WTC11 (cell line): Measurements from ENCODE around the gene ZFHX3. TPM values are rescaled to one million over a fixed set of nuclear protein-coding genes. Genes with fewer than 3 reads are reported as not detected.

Source experiments
- ATAC-seq: fragments of 200-7000 bp; cut with Tn5 transposase; 2 replicates; pipeline ENCODE4 v1.10.0; 2021; ENCODE audit warnings: mild to moderate bottlenecking, moderate library complexity
- CTCF ChIA-PET: fragments of 300-600 bp; sonication (Branson Sonifier 250); formaldehyde crosslinking; loops from one replicate; lab custom pipeline; 2021; ENCODE audit warnings: antibody characterized with exemption; lab: Charles Lee
- POLR2A ChIA-PET: fragments of 350-600 bp; sonication (Branson Sonifier 250); formaldehyde crosslinking; loops from one replicate; lab custom pipeline; 2021; ENCODE audit warnings: antibody characterized with exemption; lab: Charles Lee
- DNase-seq: peaks from one replicate; pipeline ENCODE4 v3.0.0; 2021; ENCODE audit warnings: low spot score
- H3K27ac Mint-ChIP-seq: 2 replicates; pipeline ENCODE4 v1.8.0; 2021; ENCODE audit warnings: mixed read lengths
- H3K27me3 Mint-ChIP-seq: 2 replicates; pipeline ENCODE4 v1.8.0; 2021; ENCODE audit warnings: low read depth, mild to moderate bottlenecking, moderate library complexity, mixed read lengths
- H3K36me3 Mint-ChIP-seq: 2 replicates; pipeline ENCODE4 v1.8.0; 2021; ENCODE audit warnings: mixed read lengths
- H3K4me1 Mint-ChIP-seq: 2 replicates; pipeline ENCODE4 v1.8.0; 2022; ENCODE audit warnings: mixed read lengths
- H3K4me3 Mint-ChIP-seq: 2 replicates; pipeline ENCODE4 v1.8.0; 2021; ENCODE audit warnings: mild to moderate bottlenecking, moderate library complexity, mixed read lengths
- H3K9me3 Mint-ChIP-seq: 2 replicates; pipeline ENCODE4 v1.8.0; 2021; ENCODE audit warnings: mixed read lengths
- ETV6 ChIP-seq: sonication (generic); formaldehyde crosslinking; IDR thresholded peaks from 2 replicates; pipeline ENCODE4 v1.8.1; 2022; ENCODE audit warnings: mild to moderate bottlenecking, missing genetic modification reagents
- FOXJ3 ChIP-seq: sonication (generic); formaldehyde crosslinking; IDR thresholded peaks from 2 replicates; pipeline ENCODE4 v1.9.0; 2021; ENCODE audit warnings: missing genetic modification reagents, mild to moderate bottlenecking, borderline replicate concordance
- GABPB1 ChIP-seq: sonication (generic); formaldehyde crosslinking; IDR thresholded peaks from 2 replicates; pipeline ENCODE4 v1.8.1; 2023; ENCODE audit warnings: mild to moderate bottlenecking, missing genetic modification reagents
- GRHL2 ChIP-seq: fragments of 250-450 bp; sonication (Bioruptor Pico); IDR thresholded peaks from 2 replicates; pipeline ENCODE4 v1.8.0; 2022; ENCODE audit warnings: mild to moderate bottlenecking, moderate library complexity; ENCODE audit not compliant: insufficient replicate concordance, severe bottlenecking
- HMGA2 ChIP-seq: fragments of 250-450 bp; sonication (Bioruptor Pico); IDR thresholded peaks from 2 replicates; pipeline ENCODE4 v1.4.0; 2021; ENCODE audit warnings: mild to moderate bottlenecking, moderate library complexity
- MXD4 ChIP-seq: fragments of 250-450 bp; sonication (Bioruptor Pico); IDR thresholded peaks from 2 replicates; pipeline ENCODE4 v1.8.0; 2021; ENCODE audit warnings: mild to moderate bottlenecking, moderate library complexity, borderline replicate concordance
- NFE2L1 ChIP-seq: sonication (generic); formaldehyde crosslinking; IDR thresholded peaks from 2 replicates; pipeline ENCODE4 v1.8.1; 2023; ENCODE audit warnings: missing genetic modification reagents
- NR1H2 ChIP-seq: sonication (generic); formaldehyde crosslinking; IDR thresholded peaks from 2 replicates; pipeline ENCODE4 v1.9.0; 2021; ENCODE audit warnings: mild to moderate bottlenecking, moderate library complexity, missing genetic modification reagents
- NR3C1 ChIP-seq: sonication (generic); formaldehyde crosslinking; conservative IDR thresholded peaks from 2 replicates; pipeline ENCODE4 v1.8.1; 2023; ENCODE audit warnings: low read depth, mild to moderate bottlenecking, missing genetic modification reagents
- OVOL2 ChIP-seq: fragments of 250-450 bp; sonication (Bioruptor Pico); IDR thresholded peaks from 2 replicates; pipeline ENCODE4 v1.9.0; 2021; ENCODE audit warnings: mild to moderate bottlenecking, borderline replicate concordance
- SP1 ChIP-seq: sonication (generic); formaldehyde crosslinking; conservative IDR thresholded peaks from 2 replicates; pipeline ENCODE4 v1.8.1; 2022; ENCODE audit warnings: missing genetic modification reagents
- TEAD4 ChIP-seq: sonication (generic); formaldehyde crosslinking; IDR thresholded peaks from 2 replicates; pipeline ENCODE4 v1.8.0; 2022; ENCODE audit warnings: mild to moderate bottlenecking, missing genetic modification reagents
- ZNF423 ChIP-seq: fragments of 250-450 bp; sonication (Bioruptor Pico); IDR thresholded peaks from 2 replicates; pipeline ENCODE4 v2.1.2; 2022; ENCODE audit warnings: mild to moderate bottlenecking, moderate library complexity
- ZNF671 ChIP-seq: fragments of 250-450 bp; sonication (Bioruptor Pico); IDR thresholded peaks from 2 replicates; pipeline ENCODE4 v1.8.0; 2021; ENCODE audit warnings: mild to moderate bottlenecking
- total RNA-seq: library from RNA; stranded (reverse); gene quantifications from 3 replicates; pipeline ENCODE4 v1.2.3, GENCODE V29; 2021
- TF ChIP-seq, protein P1 (sequence below): fragments of 200-600 bp; IDR thresholded peaks from 2 replicates; pipeline ENCODE4 v1.8.0; 2022; ENCODE audit warnings: antibody characterized with exemption
- TF ChIP-seq, protein P2 (sequence below): fragments of 250-450 bp; sonication (Bioruptor Pico); IDR thresholded peaks from 2 replicates; pipeline ENCODE4 v1.9.0; 2021; ENCODE audit warnings: mild to moderate bottlenecking
- TF ChIP-seq, protein P3 (sequence below): sonication (generic); formaldehyde crosslinking; IDR thresholded peaks from 2 replicates; pipeline ENCODE4 v1.8.0; 2023; ENCODE audit warnings: mild to moderate bottlenecking, missing genetic modification reagents
- TF ChIP-seq, protein P4 (sequence below): sonication (generic); formaldehyde crosslinking; IDR thresholded peaks from 2 replicates; pipeline ENCODE4 v1.8.1; 2022; ENCODE audit warnings: low read depth, mild to moderate bottlenecking, moderate library complexity, missing genetic modification reagents, borderline replicate concordance
- TF ChIP-seq, protein P5 (sequence below): sonication (generic); formaldehyde crosslinking; IDR thresholded peaks from 2 replicates; pipeline ENCODE4 v1.8.0; 2023; ENCODE audit warnings: missing genetic modification reagents
- TF ChIP-seq, protein P6 (sequence below): sonication (generic); formaldehyde crosslinking; conservative IDR thresholded peaks from 2 replicates; pipeline ENCODE4 v1.8.1; 2022; ENCODE audit warnings: mild to moderate bottlenecking, missing genetic modification reagents
- TF ChIP-seq, protein P7 (sequence below): sonication (generic); formaldehyde crosslinking; IDR thresholded peaks from 2 replicates; pipeline ENCODE4 v1.8.0; 2022; ENCODE audit warnings: mild to moderate bottlenecking, missing genetic modification reagents

ZFHX3 gene
- total RNA-seq, 1 experiment from 2014 or later, result 5.7 TPM

DNA sequence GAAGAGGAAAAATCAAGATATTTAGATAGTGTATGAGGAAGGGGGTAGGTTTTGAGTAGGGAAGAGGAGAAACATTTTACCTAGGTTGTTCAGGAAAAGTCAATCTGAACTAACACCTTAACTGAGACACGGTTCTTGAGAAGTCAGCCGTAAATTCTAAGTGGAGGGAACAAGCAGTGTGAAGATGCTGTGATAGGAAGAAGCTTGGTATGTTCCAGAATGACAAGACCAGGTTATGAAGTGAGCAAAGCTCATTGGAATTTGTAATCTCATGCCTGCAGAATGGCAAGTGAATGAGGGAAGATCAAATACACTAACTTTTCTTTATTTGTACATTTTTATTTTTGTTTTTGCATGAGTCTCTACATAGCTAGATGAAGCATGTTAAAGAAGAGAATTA is 307.6 kb downstream of the ZFHX3 start:
- TF ChIP-seq HMGA2 (CRISPR knock-in tag), result no peak
- no peak for TF ChIP-seq ZNF423
- no peak for TF ChIP-seq TEAD4 (CRISPR knock-in tag)
- TF ChIP-seq, protein P1, sequence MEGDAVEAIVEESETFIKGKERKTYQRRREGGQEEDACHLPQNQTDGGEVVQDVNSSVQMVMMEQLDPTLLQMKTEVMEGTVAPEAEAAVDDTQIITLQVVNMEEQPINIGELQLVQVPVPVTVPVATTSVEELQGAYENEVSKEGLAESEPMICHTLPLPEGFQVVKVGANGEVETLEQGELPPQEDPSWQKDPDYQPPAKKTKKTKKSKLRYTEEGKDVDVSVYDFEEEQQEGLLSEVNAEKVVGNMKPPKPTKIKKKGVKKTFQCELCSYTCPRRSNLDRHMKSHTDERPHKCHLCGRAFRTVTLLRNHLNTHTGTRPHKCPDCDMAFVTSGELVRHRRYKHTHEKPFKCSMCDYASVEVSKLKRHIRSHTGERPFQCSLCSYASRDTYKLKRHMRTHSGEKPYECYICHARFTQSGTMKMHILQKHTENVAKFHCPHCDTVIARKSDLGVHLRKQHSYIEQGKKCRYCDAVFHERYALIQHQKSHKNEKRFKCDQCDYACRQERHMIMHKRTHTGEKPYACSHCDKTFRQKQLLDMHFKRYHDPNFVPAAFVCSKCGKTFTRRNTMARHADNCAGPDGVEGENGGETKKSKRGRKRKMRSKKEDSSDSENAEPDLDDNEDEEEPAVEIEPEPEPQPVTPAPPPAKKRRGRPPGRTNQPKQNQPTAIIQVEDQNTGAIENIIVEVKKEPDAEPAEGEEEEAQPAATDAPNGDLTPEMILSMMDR, result no peak
- no peak for TF ChIP-seq FOXJ3 (CRISPR knock-in tag)
- TF ChIP-seq MXD4 (CRISPR knock-in tag), result no peak
- TF ChIP-seq ETV6 (CRISPR knock-in tag), result no peak
- TF ChIP-seq, protein P2, sequence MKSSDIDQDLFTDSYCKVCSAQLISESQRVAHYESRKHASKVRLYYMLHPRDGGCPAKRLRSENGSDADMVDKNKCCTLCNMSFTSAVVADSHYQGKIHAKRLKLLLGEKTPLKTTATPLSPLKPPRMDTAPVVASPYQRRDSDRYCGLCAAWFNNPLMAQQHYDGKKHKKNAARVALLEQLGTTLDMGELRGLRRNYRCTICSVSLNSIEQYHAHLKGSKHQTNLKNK, result no peak
- TF ChIP-seq, all 79 proteins: peak for 0
- no peak for ATAC-seq
- H3K36me3 Mint-ChIP-seq, result peaks cover 4% of the 10 kb centered on the region; the same call in 1 of the 2 replicates
- DNase-seq, result no peak
- ChIA-PET POLR2A (no interaction called here), CTCF (no interaction called here)
- H3K4me1 Mint-ChIP-seq, result peaks cover 3% of the 10 kb centered on the region; the same call in 1 of the 2 replicates
- H3K9me3 Mint-ChIP-seq, result peaks cover 9% of the 10 kb centered on the region
- H3K4me3 Mint-ChIP-seq, result no peak overlapping the region
- no peaks in the 10 kb centered on the region for H3K27me3 Mint-ChIP-seq
- H3K27ac Mint-ChIP-seq, result peak overlapping the region; percentile 13; the same call in 1 of the 2 replicates

DNA sequence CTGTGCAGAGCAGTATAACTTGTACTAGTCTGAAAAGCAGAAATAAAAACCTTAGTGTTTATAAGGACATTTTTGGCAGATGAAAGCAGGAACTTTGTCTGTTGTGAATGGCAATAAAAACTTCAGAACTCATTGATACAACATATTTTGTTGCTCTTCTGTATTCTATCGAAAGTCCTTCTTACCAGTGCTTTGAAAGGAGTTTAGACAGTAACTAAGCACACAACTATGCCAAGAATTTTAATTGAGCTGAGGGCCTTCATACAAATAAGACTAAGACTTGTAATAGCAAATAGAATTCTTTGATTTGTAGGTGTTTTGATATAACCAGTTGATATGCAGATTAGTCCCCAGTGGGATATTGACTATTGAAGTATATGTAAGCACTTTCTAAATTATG is 308.4 kb downstream of the ZFHX3 start:
- H3K9me3 Mint-ChIP-seq, result peaks cover 16% of the 10 kb centered on the region
- TF ChIP-seq SP1 (CRISPR knock-in tag) (no peak), NFE2L1 (CRISPR knock-in tag) (no peak), OVOL2 (CRISPR knock-in tag) (no peak), NR1H2 (no peak), GABPB1 (CRISPR knock-in tag) (no peak), NR3C1 (no peak), ZNF671 (no peak), GRHL2 (no peak)
- TF ChIP-seq, protein P3, sequence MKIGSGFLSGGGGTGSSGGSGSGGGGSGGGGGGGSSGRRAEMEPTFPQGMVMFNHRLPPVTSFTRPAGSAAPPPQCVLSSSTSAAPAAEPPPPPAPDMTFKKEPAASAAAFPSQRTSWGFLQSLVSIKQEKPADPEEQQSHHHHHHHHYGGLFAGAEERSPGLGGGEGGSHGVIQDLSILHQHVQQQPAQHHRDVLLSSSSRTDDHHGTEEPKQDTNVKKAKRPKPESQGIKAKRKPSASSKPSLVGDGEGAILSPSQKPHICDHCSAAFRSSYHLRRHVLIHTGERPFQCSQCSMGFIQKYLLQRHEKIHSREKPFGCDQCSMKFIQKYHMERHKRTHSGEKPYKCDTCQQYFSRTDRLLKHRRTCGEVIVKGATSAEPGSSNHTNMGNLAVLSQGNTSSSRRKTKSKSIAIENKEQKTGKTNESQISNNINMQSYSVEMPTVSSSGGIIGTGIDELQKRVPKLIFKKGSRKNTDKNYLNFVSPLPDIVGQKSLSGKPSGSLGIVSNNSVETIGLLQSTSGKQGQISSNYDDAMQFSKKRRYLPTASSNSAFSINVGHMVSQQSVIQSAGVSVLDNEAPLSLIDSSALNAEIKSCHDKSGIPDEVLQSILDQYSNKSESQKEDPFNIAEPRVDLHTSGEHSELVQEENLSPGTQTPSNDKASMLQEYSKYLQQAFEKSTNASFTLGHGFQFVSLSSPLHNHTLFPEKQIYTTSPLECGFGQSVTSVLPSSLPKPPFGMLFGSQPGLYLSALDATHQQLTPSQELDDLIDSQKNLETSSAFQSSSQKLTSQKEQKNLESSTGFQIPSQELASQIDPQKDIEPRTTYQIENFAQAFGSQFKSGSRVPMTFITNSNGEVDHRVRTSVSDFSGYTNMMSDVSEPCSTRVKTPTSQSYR (CRISPR knock-in tag), result no peak
- TF ChIP-seq, protein P4, sequence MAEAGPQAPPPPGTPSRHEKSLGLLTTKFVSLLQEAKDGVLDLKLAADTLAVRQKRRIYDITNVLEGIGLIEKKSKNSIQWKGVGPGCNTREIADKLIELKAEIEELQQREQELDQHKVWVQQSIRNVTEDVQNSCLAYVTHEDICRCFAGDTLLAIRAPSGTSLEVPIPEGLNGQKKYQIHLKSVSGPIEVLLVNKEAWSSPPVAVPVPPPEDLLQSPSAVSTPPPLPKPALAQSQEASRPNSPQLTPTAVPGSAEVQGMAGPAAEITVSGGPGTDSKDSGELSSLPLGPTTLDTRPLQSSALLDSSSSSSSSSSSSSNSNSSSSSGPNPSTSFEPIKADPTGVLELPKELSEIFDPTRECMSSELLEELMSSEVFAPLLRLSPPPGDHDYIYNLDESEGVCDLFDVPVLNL (CRISPR knock-in tag), result no peak
- TF ChIP-seq, protein P5, sequence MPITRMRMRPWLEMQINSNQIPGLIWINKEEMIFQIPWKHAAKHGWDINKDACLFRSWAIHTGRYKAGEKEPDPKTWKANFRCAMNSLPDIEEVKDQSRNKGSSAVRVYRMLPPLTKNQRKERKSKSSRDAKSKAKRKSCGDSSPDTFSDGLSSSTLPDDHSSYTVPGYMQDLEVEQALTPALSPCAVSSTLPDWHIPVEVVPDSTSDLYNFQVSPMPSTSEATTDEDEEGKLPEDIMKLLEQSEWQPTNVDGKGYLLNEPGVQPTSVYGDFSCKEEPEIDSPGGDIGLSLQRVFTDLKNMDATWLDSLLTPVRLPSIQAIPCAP (CRISPR knock-in tag), result no peak
- TF ChIP-seq, protein P6, sequence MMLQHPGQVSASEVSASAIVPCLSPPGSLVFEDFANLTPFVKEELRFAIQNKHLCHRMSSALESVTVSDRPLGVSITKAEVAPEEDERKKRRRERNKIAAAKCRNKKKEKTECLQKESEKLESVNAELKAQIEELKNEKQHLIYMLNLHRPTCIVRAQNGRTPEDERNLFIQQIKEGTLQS (CRISPR knock-in tag), result no peak
- TF ChIP-seq, protein P7, sequence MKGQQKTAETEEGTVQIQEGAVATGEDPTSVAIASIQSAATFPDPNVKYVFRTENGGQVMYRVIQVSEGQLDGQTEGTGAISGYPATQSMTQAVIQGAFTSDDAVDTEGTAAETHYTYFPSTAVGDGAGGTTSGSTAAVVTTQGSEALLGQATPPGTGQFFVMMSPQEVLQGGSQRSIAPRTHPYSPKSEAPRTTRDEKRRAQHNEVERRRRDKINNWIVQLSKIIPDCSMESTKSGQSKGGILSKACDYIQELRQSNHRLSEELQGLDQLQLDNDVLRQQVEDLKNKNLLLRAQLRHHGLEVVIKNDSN (CRISPR knock-in tag), result no peak
- peaks cover 10% of the 10 kb centered on the region for H3K36me3 Mint-ChIP-seq
- H3K27ac Mint-ChIP-seq, result no peak overlapping the region
- H3K4me3 Mint-ChIP-seq, result no peak overlapping the region
- no peak for DNase-seq
- ChIA-PET CTCF (no interaction called here), POLR2A (no interaction called here)
- peaks cover 3% of the 10 kb centered on the region; the same call in 1 of the 2 replicates for H3K4me1 Mint-ChIP-seq
- ATAC-seq, result no peak
- no peaks in the 10 kb centered on the region for H3K27me3 Mint-ChIP-seq
